ENCODE data around the gene SIPA1L3. TPM values are rescaled to one million over a fixed set of nuclear protein-coding genes. Genes with fewer than 3 reads are reported as not detected.
A peak's percentile ranks its signal among the peaks of the same experiment; 100 is the strongest.

The SIPA1L3 gene
- polyA plus RNA-seq, 2 of the 4 experiments (the other 2 are of a cell fraction), result 28.9 to 50.6 TPM

DNA sequence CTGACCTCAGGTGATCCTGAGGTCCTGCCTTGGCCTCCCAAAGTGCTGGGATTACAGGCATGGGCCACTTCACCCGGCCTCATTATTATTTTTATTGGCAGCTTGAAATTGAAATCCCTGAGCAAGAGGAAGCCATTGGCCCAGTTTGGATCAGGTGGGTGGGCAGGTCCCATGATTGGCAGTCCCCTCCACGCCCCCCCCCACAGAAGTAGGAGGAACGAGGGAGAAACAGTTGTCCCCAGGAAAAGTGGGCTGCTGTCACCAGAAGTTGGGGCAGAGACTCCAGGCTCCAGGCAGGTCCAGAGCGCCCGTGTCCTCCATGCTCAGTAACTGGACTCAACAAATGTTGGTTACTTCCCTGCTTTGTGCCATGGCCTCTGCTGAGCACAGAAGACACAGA, 70.4 kb downstream of the SIPA1L3 start:
- DNase-seq (ENCODE audit: low read depth in 1 of 2, low spot score in 1 of 2) (no peak), ATAC-seq (no peak), FAIRE-seq (no peak)
- WGBS (ENCODE audit: missing lambda C conversion rate), result 86% methylated on average over 5 of the region's 5 CpGs
- Histone ChIP-seq H3K4me3 (no peak overlapping the region), H3K4me2 (no peak overlapping the region), H3K9me3 (peaks cover 8% of the 10 kb centered on the region), H3K4me1 (peaks cover 13% of the 10 kb centered on the region), H3K27ac (no peak overlapping the region)
- ChIA-PET POLR2A (interaction anchor here (1.0 kb wide), 1 partner anchor 46 kb away, joined by 3 read pairs; no protein-coding TSS in a partner anchor), CTCF (interaction anchor here (0.5 to 2.3 kb wide), 10 partner anchors 9 to 272 kb away, joined by 3 to 6 read pairs (median 3); no protein-coding TSS in a partner anchor)
- TF ChIP-seq TFCP2L1 (CRISPR knock-in tag; IDR thresholded peaks at IDR 0.05) (no peak), NR3C1 (IDR thresholded peaks at IDR 0.05) (no peak), ZFP36 (IDR thresholded peaks at IDR 0.05; ENCODE audit: borderline replicate concordance, partially characterized antibody) (no peak), KDM5A (IDR thresholded peaks at IDR 0.05) (no peak), NFE2L2 (conservative IDR thresholded peaks at IDR 0.05; ENCODE audit: low read length) (no peak)
- TF ChIP-seq, protein P1, sequence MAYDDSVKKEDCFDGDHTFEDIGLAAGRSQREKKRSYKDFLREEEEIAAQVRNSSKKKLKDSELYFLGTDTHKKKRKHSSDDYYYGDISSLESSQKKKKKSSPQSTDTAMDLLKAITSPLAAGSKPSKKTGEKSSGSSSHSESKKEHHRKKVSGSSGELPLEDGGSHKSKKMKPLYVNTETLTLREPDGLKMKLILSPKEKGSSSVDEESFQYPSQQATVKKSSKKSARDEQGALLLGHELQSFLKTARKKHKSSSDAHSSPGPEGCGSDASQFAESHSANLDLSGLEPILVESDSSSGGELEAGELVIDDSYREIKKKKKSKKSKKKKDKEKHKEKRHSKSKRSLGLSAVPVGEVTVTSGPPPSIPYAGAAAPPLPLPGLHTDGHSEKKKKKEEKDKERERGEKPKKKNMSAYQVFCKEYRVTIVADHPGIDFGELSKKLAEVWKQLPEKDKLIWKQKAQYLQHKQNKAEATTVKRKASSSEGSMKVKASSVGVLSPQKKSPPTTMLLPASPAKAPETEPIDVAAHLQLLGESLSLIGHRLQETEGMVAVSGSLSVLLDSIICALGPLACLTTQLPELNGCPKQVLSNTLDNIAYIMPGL (CRISPR knock-in tag; IDR thresholded peaks at IDR 0.05; ENCODE audit: borderline replicate concordance), result no peak

- Histone ChIP-seq H3K27ac (no peak overlapping the region), H3K9me3 (peaks cover 2% of the 10 kb centered on the region; the same call in 2 of the 3 replicates), H3K4me1 (peaks cover 13% of the 10 kb centered on the region), H3K4me2 (no peak overlapping the region), H3K4me3 (no peak overlapping the region)
- WGBS (ENCODE audit: missing lambda C conversion rate), result 86% methylated on average over 7 of the region's 7 CpGs
- CTCF ChIA-PET, result interaction anchor here (0.5 to 1.6 kb wide), 6 partner anchors 9 to 74 kb away, joined by 3 to 5 read pairs (median 4); no protein-coding TSS in a partner anchor
- POLR2A ChIA-PET, result interaction anchor here (1.0 kb wide), 1 partner anchor 46 kb away, joined by 3 read pairs; no protein-coding TSS in a partner anchor
- FAIRE-seq (no peak), ATAC-seq (peak in 1 of 2 experiments; percentile 5; a peak in 1 of 6 replicates), DNase-seq (ENCODE audit: low read depth in 1 of 2, low spot score in 1 of 2) (no peak)
- TF ChIP-seq HDAC2 (IDR thresholded peaks at IDR 0.05) (no peak), PHF8 (IDR thresholded peaks at IDR 0.05; ENCODE audit: borderline replicate concordance, low read depth) (no peak), ZSCAN20 (CRISPR knock-in tag; IDR thresholded peaks at IDR 0.05) (no peak), MAZ (IDR thresholded peaks at IDR 0.05; ENCODE audit: borderline replicate concordance, low read depth, low read length) (no peak), HOXB5 (CRISPR knock-in tag; IDR thresholded peaks at IDR 0.05) (no peak), CHD2 (IDR thresholded peaks at IDR 0.05; ENCODE audit: low read length, partially characterized antibody) (no peak), KDM1A (IDR thresholded peaks at IDR 0.05; ENCODE audit: low read depth) (no peak), EHF (CRISPR knock-in tag; IDR thresholded peaks at IDR 0.05) (no peak), SREBF2 (IDR thresholded peaks at IDR 0.05) (no peak), ZFP36 (IDR thresholded peaks at IDR 0.05; ENCODE audit: borderline replicate concordance, partially characterized antibody) (no peak), ZC3H11A (IDR thresholded peaks at IDR 0.05) (no peak), HOXA7 (CRISPR knock-in tag; IDR thresholded peaks at IDR 0.05) (no peak), FOXS1 (CRISPR knock-in tag; IDR thresholded peaks at IDR 0.05) (no peak)
- TF ChIP-seq, protein P2, sequence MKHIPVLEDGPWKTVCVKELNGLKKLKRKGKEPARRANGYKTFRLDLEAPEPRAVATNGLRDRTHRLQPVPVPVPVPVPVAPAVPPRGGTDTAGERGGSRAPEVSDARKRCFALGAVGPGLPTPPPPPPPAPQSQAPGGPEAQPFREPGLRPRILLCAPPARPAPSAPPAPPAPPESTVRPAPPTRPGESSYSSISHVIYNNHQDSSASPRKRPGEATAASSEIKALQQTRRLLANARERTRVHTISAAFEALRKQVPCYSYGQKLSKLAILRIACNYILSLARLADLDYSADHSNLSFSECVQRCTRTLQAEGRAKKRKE (CRISPR knock-in tag; IDR thresholded peaks at IDR 0.05; ENCODE audit: low read depth), result no peak
- TF ChIP-seq, protein P1 (CRISPR knock-in tag; IDR thresholded peaks at IDR 0.05; ENCODE audit: borderline replicate concordance), result no peak
These were observed 71.0 kb downstream of the SIPA1L3 start for GRCh38 chr19:37977992-37978391.
